Gastrocnemius medialis (tissue), 4 donors: ENCODE data around the gene ATAT1.

Experiments
- CTCF ChIP-seq, 5 experiments: fragments of 450-650 bp in 3 of 5; fragments of 200-600 bp in 2 of 5; sonication (generic) in 2 of 5; IDR thresholded peaks in 4 of 5; conservative IDR thresholded peaks in 1 of 5; 1 replicate in 4 of 5; 2 replicates in 1 of 5; pipeline ENCODE4 v1.5.1; 2016 to 2019; ENCODE audit warnings: antibody characterized with exemption in 5 of 5, mild to moderate bottlenecking in 3 of 5, moderate library complexity in 3 of 5
- POLR2A ChIP-seq, 2 donors: fragments of 450-650 bp; IDR thresholded peaks; one replicate each; pipeline ENCODE4 v1.6.1; 2017; ENCODE audit warnings: antibody characterized with exemption in 2 of 2, mild to moderate bottlenecking in 2 of 2, moderate library complexity in 2 of 2

DNA sequence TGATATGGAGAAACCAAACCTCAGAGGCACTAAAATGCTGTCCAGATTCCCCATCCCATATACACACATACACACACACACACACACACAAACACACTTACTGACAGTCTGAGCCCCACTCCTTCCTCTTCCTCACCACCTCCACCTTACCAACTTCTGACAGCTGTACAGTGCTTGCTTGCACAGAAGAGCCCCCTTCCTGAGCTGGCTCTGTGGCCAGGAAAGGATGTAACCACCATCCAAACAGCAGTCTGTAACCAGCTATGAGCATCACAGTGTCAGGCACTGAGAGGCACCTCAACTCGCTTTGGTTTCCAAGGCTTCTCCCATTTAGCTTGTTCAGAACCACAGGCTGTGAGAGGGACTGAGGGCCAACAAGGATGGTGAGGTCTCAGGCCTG lies 14.4 kb downstream of the ATAT1 start:
- TF ChIP-seq CTCF (IDR thresholded peaks at IDR 0.05 in 4 of 5, conservative IDR thresholded peaks at IDR 0.05 in 1 of 5) (no peak), POLR2A (IDR thresholded peaks at IDR 0.05) (no peak)
